Measurements from ENCODE around the gene DONSON.
A peak's percentile ranks its signal among the peaks of the same experiment; 100 is the strongest.

The DONSON gene

GRCh38 chr21:33588485-33589335 lies at the start of gene DONSON (continued):
- TF ChIP-seq ZNF692 (tag by site-specific recombination; IDR thresholded peaks at IDR 0.05): no peak
- peak; percentile 83 for TF ChIP-seq ZFHX2 (tag by site-specific recombination; conservative IDR thresholded peaks at IDR 0.05)
- TF ChIP-seq ZNF514 (tag by site-specific recombination; IDR thresholded peaks at IDR 0.05): no peak
- no peak for TF ChIP-seq HOXD13 (CRISPR knock-in tag; IDR thresholded peaks at IDR 0.05; ENCODE audit: borderline replicate concordance)
- peak; percentile 80 for TF ChIP-seq KLF9 (tag by site-specific recombination; IDR thresholded peaks at IDR 0.05; ENCODE audit: low read depth)
- TF ChIP-seq, protein P1, sequence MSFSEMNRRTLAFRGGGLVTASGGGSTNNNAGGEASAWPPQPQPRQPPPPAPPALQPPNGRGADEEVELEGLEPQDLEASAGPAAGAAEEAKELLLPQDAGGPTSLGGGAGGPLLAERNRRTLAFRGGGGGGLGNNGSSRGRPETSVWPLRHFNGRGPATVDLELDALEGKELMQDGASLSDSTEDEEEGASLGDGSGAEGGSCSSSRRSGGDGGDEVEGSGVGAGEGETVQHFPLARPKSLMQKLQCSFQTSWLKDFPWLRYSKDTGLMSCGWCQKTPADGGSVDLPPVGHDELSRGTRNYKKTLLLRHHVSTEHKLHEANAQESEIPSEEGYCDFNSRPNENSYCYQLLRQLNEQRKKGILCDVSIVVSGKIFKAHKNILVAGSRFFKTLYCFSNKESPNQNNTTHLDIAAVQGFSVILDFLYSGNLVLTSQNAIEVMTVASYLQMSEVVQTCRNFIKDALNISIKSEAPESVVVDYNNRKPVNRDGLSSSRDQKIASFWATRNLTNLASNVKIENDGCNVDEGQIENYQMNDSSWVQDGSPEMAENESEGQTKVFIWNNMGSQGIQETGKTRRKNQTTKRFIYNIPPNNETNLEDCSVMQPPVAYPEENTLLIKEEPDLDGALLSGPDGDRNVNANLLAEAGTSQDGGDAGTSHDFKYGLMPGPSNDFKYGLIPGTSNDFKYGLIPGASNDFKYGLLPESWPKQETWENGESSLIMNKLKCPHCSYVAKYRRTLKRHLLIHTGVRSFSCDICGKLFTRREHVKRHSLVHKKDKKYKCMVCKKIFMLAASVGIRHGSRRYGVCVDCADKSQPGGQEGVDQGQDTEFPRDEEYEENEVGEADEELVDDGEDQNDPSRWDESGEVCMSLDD (tag by site-specific recombination; IDR thresholded peaks at IDR 0.05): no peak
- no peak for TF ChIP-seq GLI2 (tag by site-specific recombination; IDR thresholded peaks at IDR 0.05; ENCODE audit: borderline replicate concordance, low read depth)
- TF ChIP-seq ZNF324 (tag by site-specific recombination; IDR thresholded peaks at IDR 0.05): peak; percentile 73
- TF ChIP-seq ZIC2 (tag by site-specific recombination; IDR thresholded peaks at IDR 0.05): peak; percentile 59
- no peak for TF ChIP-seq ZNF132 (tag by site-specific recombination; IDR thresholded peaks at IDR 0.05; ENCODE audit: borderline replicate concordance)
- TF ChIP-seq ZNF664 (tag by site-specific recombination; IDR thresholded peaks at IDR 0.05): no peak
- TF ChIP-seq AEBP2 (tag by site-specific recombination; IDR thresholded peaks at IDR 0.05; ENCODE audit: borderline replicate concordance): no peak
- TF ChIP-seq ZNF174 (tag by site-specific recombination; IDR thresholded peaks at IDR 0.05): no peak
- peak; percentile 73 for TF ChIP-seq ZNF629 (tag by site-specific recombination; IDR thresholded peaks at IDR 0.05)
- TF ChIP-seq, protein P2, sequence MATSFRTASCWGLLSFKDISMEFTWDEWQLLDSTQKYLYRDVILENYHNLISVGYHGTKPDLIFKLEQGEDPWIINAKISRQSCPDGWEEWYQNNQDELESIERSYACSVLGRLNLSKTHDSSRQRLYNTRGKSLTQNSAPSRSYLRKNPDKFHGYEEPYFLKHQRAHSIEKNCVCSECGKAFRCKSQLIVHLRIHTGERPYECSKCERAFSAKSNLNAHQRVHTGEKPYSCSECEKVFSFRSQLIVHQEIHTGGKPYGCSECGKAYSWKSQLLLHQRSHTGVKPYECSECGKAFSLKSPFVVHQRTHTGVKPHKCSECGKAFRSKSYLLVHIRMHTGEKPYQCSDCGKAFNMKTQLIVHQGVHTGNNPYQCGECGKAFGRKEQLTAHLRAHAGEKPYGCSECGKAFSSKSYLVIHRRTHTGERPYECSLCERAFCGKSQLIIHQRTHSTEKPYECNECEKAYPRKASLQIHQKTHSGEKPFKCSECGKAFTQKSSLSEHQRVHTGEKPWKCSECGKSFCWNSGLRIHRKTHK (tag by site-specific recombination; IDR thresholded peaks at IDR 0.05): no peak
- no peak for TF ChIP-seq ZNF18 (tag by site-specific recombination; IDR thresholded peaks at IDR 0.05)
- peak; percentile 87 for TF ChIP-seq KLF8 (tag by site-specific recombination; IDR thresholded peaks at IDR 0.05)
- TF ChIP-seq ZNF155 (tag by site-specific recombination; IDR thresholded peaks at IDR 0.05): no peak
- TF ChIP-seq KLF16 (tag by site-specific recombination; IDR thresholded peaks at IDR 0.05): peak; percentile 64
- TF ChIP-seq KLF1 (tag by site-specific recombination; IDR thresholded peaks at IDR 0.05): peak; percentile 65; the same call in 1 of the 2 replicates
- no peak for TF ChIP-seq ZNF777 (tag by site-specific recombination; IDR thresholded peaks at IDR 0.05; ENCODE audit: borderline replicate concordance)
- no peak for TF ChIP-seq ZNF704 (tag by site-specific recombination; IDR thresholded peaks at IDR 0.05)
- no peak for TF ChIP-seq ZNF426 (tag by site-specific recombination; IDR thresholded peaks at IDR 0.05)
- TF ChIP-seq ZNF548 (tag by site-specific recombination; IDR thresholded peaks at IDR 0.05): no peak
- no peak for TF ChIP-seq ZBTB11 (tag by site-specific recombination; conservative IDR thresholded peaks at IDR 0.05; ENCODE audit: low read depth)
- TF ChIP-seq ZNF423 (tag by site-specific recombination; IDR thresholded peaks at IDR 0.05): no peak; the same call in 1 of the 2 replicates

All from HEK293 (cell line).